GM23338 (cell line): ENCODE measurements around the gene SYNE2. TPM values are rescaled to one million over a fixed set of nuclear protein-coding genes. Genes with fewer than 3 reads are reported as not detected.

ENCODE experiments used
- ATAC-seq: fragments of 200-7000 bp; cut with Tn5 transposase; 3 replicates; pipeline ENCODE4 v1.9.1; 2020
- DNase-seq: peaks from one replicate; pipeline ENCODE4 v3.0.0-alpha.2; 2015; ENCODE audit warnings: low spot score
- H2AFZ ChIP-seq: fragments of 200-600 bp; sonication (generic); 2 replicates; pipeline ENCODE4 v1.8.0; 2016; ENCODE audit warnings: antibody characterized with exemption, mild to moderate bottlenecking, moderate library complexity
- H3F3A ChIP-seq: fragments of 200-600 bp; sonication (generic); replicated peaks from 2 replicates; pipeline ENCODE4 v1.8.0; 2017; ENCODE audit warnings: antibody characterized with exemption, mixed run types, low read depth
- H3K27ac ChIP-seq: fragments of 200-600 bp; sonication (generic); 2 replicates; pipeline ENCODE4 v1.6.1; 2016; ENCODE audit warnings: low read depth
- H3K27me3 ChIP-seq: fragments of 200-600 bp; sonication (generic); 2 replicates; pipeline ENCODE4 v1.8.0; 2016; ENCODE audit warnings: mild to moderate bottlenecking, mixed run types, moderate library complexity; ENCODE audit not compliant: insufficient read depth
- H3K36me3 ChIP-seq: fragments of 200-600 bp; sonication (generic); 2 replicates; pipeline ENCODE4 v1.8.0; 2016; ENCODE audit warnings: mild to moderate bottlenecking; ENCODE audit not compliant: insufficient read depth
- H3K4me1 ChIP-seq: fragments of 200-600 bp; sonication (generic); 2 replicates; pipeline ENCODE4 v1.8.0; 2016; ENCODE audit warnings: mild to moderate bottlenecking, moderate library complexity; ENCODE audit not compliant: insufficient read depth
- H3K4me2 ChIP-seq: fragments of 200-600 bp; sonication (generic); 2 replicates; pipeline ENCODE4 v1.7.1; 2017; ENCODE audit warnings: mixed run types
- H3K4me3 ChIP-seq: fragments of 200-600 bp; sonication (generic); 2 replicates; pipeline ENCODE4 v1.6.1; 2016; ENCODE audit warnings: mixed run types
- H3K79me2 ChIP-seq: fragments of 200-600 bp; sonication (generic); replicated peaks from 2 replicates; pipeline ENCODE4 v1.8.0; 2017; ENCODE audit warnings: mild to moderate bottlenecking; ENCODE audit not compliant: insufficient read depth
- H3K9me2 ChIP-seq: fragments of 200-600 bp; sonication (generic); 2 replicates; pipeline ENCODE4 v1.8.0; 2017; ENCODE audit not compliant: insufficient read depth
- H4K20me1 ChIP-seq: fragments of 200-600 bp; sonication (generic); replicated peaks from 2 replicates; pipeline ENCODE4 v1.8.0; 2017; ENCODE audit warnings: mild to moderate bottlenecking; ENCODE audit not compliant: insufficient read depth
- H3K27ac Mint-ChIP-seq: 2 replicates; pipeline ENCODE4 v1.8.0; 2020; ENCODE audit warnings: inconsistent platforms, mild to moderate bottlenecking, moderate library complexity, mixed read lengths
- H3K27me3 Mint-ChIP-seq: 3 replicates; pipeline ENCODE4 v1.8.0; 2022; ENCODE audit warnings: low read depth, mild to moderate bottlenecking, moderate library complexity, mixed read lengths, inconsistent platforms; ENCODE audit not compliant: insufficient read depth, poor library complexity
- H3K36me3 Mint-ChIP-seq: 3 replicates; pipeline ENCODE4 v1.8.0; 2021; ENCODE audit warnings: low read depth, mild to moderate bottlenecking, inconsistent platforms, moderate library complexity, mixed read lengths
- H3K4me1 Mint-ChIP-seq: 3 replicates; pipeline ENCODE4 v1.8.0; 2020; ENCODE audit warnings: mild to moderate bottlenecking, inconsistent platforms, mixed read lengths
- H3K4me3 Mint-ChIP-seq: 3 replicates; pipeline ENCODE4 v1.8.0; 2021; ENCODE audit warnings: moderate library complexity, mild to moderate bottlenecking, inconsistent platforms, mixed read lengths
- H3K9me3 Mint-ChIP-seq: 3 replicates; pipeline ENCODE4 v1.8.0; 2020; ENCODE audit warnings: moderate library complexity, mild to moderate bottlenecking, inconsistent platforms, mixed read lengths
- CREB1 ChIP-seq: fragments of 250-450 bp; sonication (Bioruptor Pico); IDR thresholded peaks from 2 replicates; pipeline ENCODE4 v1.5.0; 2020; ENCODE audit warnings: low read depth, mild to moderate bottlenecking, moderate library complexity
- EZH2 ChIP-seq: fragments of 200-600 bp; sonication (generic); IDR thresholded peaks from one replicate; pipeline ENCODE4 v1.8.0; 2017; ENCODE audit warnings: antibody characterized with exemption, mild to moderate bottlenecking, low read depth; ENCODE audit not compliant: unreplicated experiment
- EZH2phosphoT487 ChIP-seq: fragments of 200-600 bp; sonication (generic); IDR thresholded peaks from one replicate; pipeline ENCODE4 v1.8.1; 2018; ENCODE audit warnings: antibody characterized with exemption; ENCODE audit not compliant: unreplicated experiment
- JUNB ChIP-seq: IDR thresholded peaks from one replicate; pipeline ENCODE4 v1.6.1; 2016; ENCODE audit warnings: antibody characterized with exemption; ENCODE audit not compliant: unreplicated experiment
- NANOG ChIP-seq: IDR thresholded peaks from 2 replicates; pipeline ENCODE4 v1.6.1; 2016; ENCODE audit warnings: antibody characterized with exemption, borderline replicate concordance
- POLR2AphosphoS5 ChIP-seq: IDR thresholded peaks from 2 replicates; pipeline ENCODE4 v1.6.1; 2016; ENCODE audit warnings: antibody characterized with exemption, low read depth
- REST ChIP-seq: IDR thresholded peaks from one replicate; pipeline ENCODE4 v1.6.1; 2018; ENCODE audit warnings: antibody characterized with exemption; ENCODE audit not compliant: unreplicated experiment
- STAT1 ChIP-seq: IDR thresholded peaks from one replicate; pipeline ENCODE4 v1.6.1; 2016; ENCODE audit warnings: antibody characterized with exemption; ENCODE audit not compliant: unreplicated experiment
- ZNF114 ChIP-seq: fragments of 250-450 bp; sonication (Bioruptor Pico); IDR thresholded peaks from 2 replicates; pipeline ENCODE4 v1.5.0; 2020; ENCODE audit warnings: mild to moderate bottlenecking, moderate library complexity
- ZNF331 ChIP-seq: fragments of 250-450 bp; sonication (Bioruptor Pico); IDR thresholded peaks from 2 replicates; pipeline ENCODE4 v1.5.0; 2020; ENCODE audit warnings: low read depth, mild to moderate bottlenecking, moderate library complexity
- ZNF462 ChIP-seq: fragments of 250-450 bp; sonication (Bioruptor Pico); IDR thresholded peaks from 2 replicates; pipeline ENCODE4 v1.5.0; 2020; ENCODE audit warnings: mild to moderate bottlenecking, moderate library complexity
- polyA plus RNA-seq: library from polyadenylated mRNA; unstranded; fragments of >200 nt; fragmentation: Nextera tagmentation; extraction: Ambion mirVana; gene quantifications from 2 replicates; pipeline ENCODE4 v1.2.1, GENCODE V29; 2016
- total RNA-seq: library from RNA; depleted of rRNA; stranded (reverse); fragments of >200 nt; shearing (Covaris generic); gene quantifications from 2 replicates; pipeline ENCODE4 v1.2.3, GENCODE V29; 2014
- TF ChIP-seq, protein P1 (sequence below): IDR thresholded peaks from 2 replicates; pipeline ENCODE4 v1.6.1; 2016; ENCODE audit warnings: antibody characterized with exemption
- TF ChIP-seq, protein P2 (sequence below), 2 experiments: fragments of 200-600 bp in 1 of 2; sonication (generic) in 1 of 2; conservative IDR thresholded peaks; 2 replicates each; pipeline versions ENCODE4 v1.5.1 to v1.6.1; 2016 to 2017; ENCODE audit warnings: antibody characterized with exemption in 2 of 2, low read depth in 2 of 2, mild to moderate bottlenecking in 2 of 2, moderate library complexity in 1 of 2

SYNE2 gene
- total and polyA plus RNA-seq, 2 experiments from 2014 or later: 34.3 to 86.5 TPM

- TF ChIP-seq, protein P1, sequence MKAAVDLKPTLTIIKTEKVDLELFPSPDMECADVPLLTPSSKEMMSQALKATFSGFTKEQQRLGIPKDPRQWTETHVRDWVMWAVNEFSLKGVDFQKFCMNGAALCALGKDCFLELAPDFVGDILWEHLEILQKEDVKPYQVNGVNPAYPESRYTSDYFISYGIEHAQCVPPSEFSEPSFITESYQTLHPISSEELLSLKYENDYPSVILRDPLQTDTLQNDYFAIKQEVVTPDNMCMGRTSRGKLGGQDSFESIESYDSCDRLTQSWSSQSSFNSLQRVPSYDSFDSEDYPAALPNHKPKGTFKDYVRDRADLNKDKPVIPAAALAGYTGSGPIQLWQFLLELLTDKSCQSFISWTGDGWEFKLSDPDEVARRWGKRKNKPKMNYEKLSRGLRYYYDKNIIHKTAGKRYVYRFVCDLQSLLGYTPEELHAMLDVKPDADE: no peak
- TF ChIP-seq JUNB (no peak), STAT1 (no peak), EZH2phosphoT487 (no peak), NANOG (no peak), CREB1 (CRISPR knock-in tag) (no peak), ZNF462 (CRISPR knock-in tag) (no peak), EZH2 (no peak), POLR2AphosphoS5 (no peak), ZNF331 (CRISPR knock-in tag) (no peak), ZNF114 (CRISPR knock-in tag) (no peak), REST (no peak)
- TF ChIP-seq, protein P2, sequence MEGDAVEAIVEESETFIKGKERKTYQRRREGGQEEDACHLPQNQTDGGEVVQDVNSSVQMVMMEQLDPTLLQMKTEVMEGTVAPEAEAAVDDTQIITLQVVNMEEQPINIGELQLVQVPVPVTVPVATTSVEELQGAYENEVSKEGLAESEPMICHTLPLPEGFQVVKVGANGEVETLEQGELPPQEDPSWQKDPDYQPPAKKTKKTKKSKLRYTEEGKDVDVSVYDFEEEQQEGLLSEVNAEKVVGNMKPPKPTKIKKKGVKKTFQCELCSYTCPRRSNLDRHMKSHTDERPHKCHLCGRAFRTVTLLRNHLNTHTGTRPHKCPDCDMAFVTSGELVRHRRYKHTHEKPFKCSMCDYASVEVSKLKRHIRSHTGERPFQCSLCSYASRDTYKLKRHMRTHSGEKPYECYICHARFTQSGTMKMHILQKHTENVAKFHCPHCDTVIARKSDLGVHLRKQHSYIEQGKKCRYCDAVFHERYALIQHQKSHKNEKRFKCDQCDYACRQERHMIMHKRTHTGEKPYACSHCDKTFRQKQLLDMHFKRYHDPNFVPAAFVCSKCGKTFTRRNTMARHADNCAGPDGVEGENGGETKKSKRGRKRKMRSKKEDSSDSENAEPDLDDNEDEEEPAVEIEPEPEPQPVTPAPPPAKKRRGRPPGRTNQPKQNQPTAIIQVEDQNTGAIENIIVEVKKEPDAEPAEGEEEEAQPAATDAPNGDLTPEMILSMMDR (conservative IDR thresholded peaks at IDR 0.05; ENCODE audit: low read depth in 2 of 2): no peak
- H3K4me2 ChIP-seq: no peak overlapping the region
- no peak overlapping the region for H3K27ac ChIP-seq
- Mint-ChIP-seq H3K27me3 (peaks cover 4% of the 10 kb centered on the region), H3K4me3 (no peak overlapping the region), H3K9me3 (no peaks in the 10 kb centered on the region), H3K4me1 (no peaks in the 10 kb centered on the region), H3K36me3 (no peaks in the 10 kb centered on the region), H3K27ac (no peak overlapping the region)
- no peaks in the 10 kb centered on the region for H4K20me1 ChIP-seq
- no peaks in the 10 kb centered on the region for H3K79me2 ChIP-seq
- no peak overlapping the region for H3K4me3 ChIP-seq
- no peaks in the 10 kb centered on the region for H3K4me1 ChIP-seq
- ATAC-seq (no peak), DNase-seq (no peak)
- H3F3A ChIP-seq: no peaks in the 10 kb centered on the region
- H3K36me3 ChIP-seq: no peaks in the 10 kb centered on the region
- H2AFZ ChIP-seq: no peak overlapping the region
- H3K27me3 ChIP-seq: no peaks in the 10 kb centered on the region
- H3K9me2 ChIP-seq: no peaks in the 10 kb centered on the region
Observed at GRCh38 chr14:64272019-64272418, 419.2 kb downstream of the SYNE2 start.
